ENCODE measurements around the gene CEP350.

Gene CEP350

GRCh38 chr1:179921472-179921871 is 33.1 kb upstream of the CEP350 start:
- Mint-ChIP-seq H3K4me1 (peaks cover 8% of the 10 kb centered on the region), H3K4me3 (no peak overlapping the region), H3K27ac (peak overlapping the region in 2 of 3 experiments; percentile 2), H3K36me3 (ENCODE audit: low read depth) (peaks cover 28% of the 10 kb centered on the region), H3K27me3 (ENCODE audit: low read depth) (no peaks in the 10 kb centered on the region), H3K9me3 (no peaks in the 10 kb centered on the region)
- no peak for TF ChIP-seq CTCF (IDR thresholded peaks at IDR 0.05; ENCODE audit: unreplicated experiment in 3 of 3)

- Mint-ChIP-seq H3K27me3 (ENCODE audit: low read depth) (no peaks in the 10 kb centered on the region), H3K27ac (peak overlapping the region in 2 of 3 experiments; percentile 2), H3K4me3 (no peak overlapping the region), H3K36me3 (ENCODE audit: low read depth) (peaks cover 27% of the 10 kb centered on the region), H3K9me3 (no peaks in the 10 kb centered on the region), H3K4me1 (peaks cover 8% of the 10 kb centered on the region)
- no peak for TF ChIP-seq CTCF (IDR thresholded peaks at IDR 0.05; ENCODE audit: unreplicated experiment in 3 of 3)
Measured at GRCh38 chr1:179921981-179922872, 32.4 kb upstream of the CEP350 start.

GRCh38 chr1:179923029-179923428 is 31.6 kb upstream of the CEP350 start:
- peaks cover 19% of the 10 kb centered on the region for H3K36me3 Mint-ChIP-seq (ENCODE audit: low read depth)

GRCh38 chr1:179924268-179924667 is 30.3 kb upstream of the CEP350 start:
- H3K27ac Mint-ChIP-seq = no peak overlapping the region
- TF ChIP-seq CTCF (IDR thresholded peaks at IDR 0.05; ENCODE audit: unreplicated experiment in 3 of 3) = no peak
- no peak overlapping the region for H3K4me3 Mint-ChIP-seq
- peaks cover 9% of the 10 kb centered on the region for H3K36me3 Mint-ChIP-seq (ENCODE audit: low read depth)
- no peaks in the 10 kb centered on the region for H3K27me3 Mint-ChIP-seq (ENCODE audit: low read depth)
- no peaks in the 10 kb centered on the region for H3K9me3 Mint-ChIP-seq
- H3K4me1 Mint-ChIP-seq = peaks cover 8% of the 10 kb centered on the region

More at GRCh38 chr1:179923029-179923428, 31.6 kb upstream of the CEP350 start:
- peaks cover 8% of the 10 kb centered on the region for H3K4me1 Mint-ChIP-seq
- no peak for TF ChIP-seq CTCF (IDR thresholded peaks at IDR 0.05; ENCODE audit: unreplicated experiment in 3 of 3)
- no peaks in the 10 kb centered on the region for H3K9me3 Mint-ChIP-seq
- no peaks in the 10 kb centered on the region for H3K27me3 Mint-ChIP-seq (ENCODE audit: low read depth)
- no peak overlapping the region for H3K27ac Mint-ChIP-seq
- no peak overlapping the region for H3K4me3 Mint-ChIP-seq

GRCh38 chr1:179925302-179925701 is 29.3 kb upstream of the CEP350 start:
- Mint-ChIP-seq H3K27ac (no peak overlapping the region), H3K4me1 (peaks cover 13% of the 10 kb centered on the region), H3K27me3 (ENCODE audit: low read depth) (no peaks in the 10 kb centered on the region), H3K4me3 (no peak overlapping the region), H3K36me3 (ENCODE audit: low read depth) (peaks cover 2% of the 10 kb centered on the region), H3K9me3 (no peaks in the 10 kb centered on the region)
- TF ChIP-seq CTCF (IDR thresholded peaks at IDR 0.05; ENCODE audit: unreplicated experiment in 3 of 3) = no peak
